HG03378 (cell line): Measurements from ENCODE around the gene FOXN3.

Experiments
- ATAC-seq: cut with Tn5 transposase; IDR thresholded peaks from one replicate; pipeline ENCODE4 v1.9.1; 2021; ENCODE audit warnings: mild to moderate bottlenecking, moderate library complexity; ENCODE audit not compliant: unreplicated experiment

FOXN3 gene

GRCh38 chr14:89237921-89238529, 179.0 kb downstream of the FOXN3 start:
- no peak for ATAC-seq

GRCh38 chr14:89236851-89237250, 180.2 kb downstream of the FOXN3 start:
- no peak for ATAC-seq

GRCh38 chr14:89233184-89233583, 183.8 kb downstream of the FOXN3 start:
- ATAC-seq: no peak

- no peak for ATAC-seq
Measured at GRCh38 chr14:89232265-89233070, 184.6 kb downstream of the FOXN3 start.

DNA sequence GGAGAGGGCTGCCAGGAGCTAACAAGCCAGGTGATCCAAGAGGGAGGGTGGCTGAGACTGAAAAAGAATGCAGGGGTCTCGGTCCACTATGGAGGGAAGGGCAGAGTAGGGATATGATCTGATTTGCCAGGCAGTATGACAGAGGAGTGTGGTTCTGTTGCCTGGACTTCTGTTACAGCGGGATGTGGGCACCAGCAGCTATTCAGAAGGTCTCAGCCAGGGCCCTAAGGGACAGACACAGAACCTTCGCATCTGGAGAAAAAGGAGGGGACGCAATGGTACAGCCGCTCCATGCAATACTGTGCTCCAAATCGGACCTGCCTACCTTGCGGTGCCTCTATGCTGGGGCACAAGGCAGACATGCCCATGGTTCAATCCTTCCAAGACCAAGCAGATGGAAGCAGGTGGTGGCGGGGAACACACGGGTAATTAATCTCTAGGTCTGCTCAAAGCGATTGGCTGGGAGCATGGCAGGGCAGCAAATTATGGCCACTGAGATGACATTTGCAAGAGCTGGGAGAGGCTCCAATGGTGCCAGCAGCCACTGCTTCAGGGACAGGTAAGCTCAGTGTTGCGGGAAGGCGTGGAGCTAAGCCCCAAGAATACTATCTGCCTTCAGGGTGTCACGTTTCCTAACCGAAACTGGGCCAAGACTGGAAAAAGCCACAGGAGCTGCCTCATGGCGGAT, 185.5 kb downstream of the FOXN3 start:
- ATAC-seq: no peak

DNA sequence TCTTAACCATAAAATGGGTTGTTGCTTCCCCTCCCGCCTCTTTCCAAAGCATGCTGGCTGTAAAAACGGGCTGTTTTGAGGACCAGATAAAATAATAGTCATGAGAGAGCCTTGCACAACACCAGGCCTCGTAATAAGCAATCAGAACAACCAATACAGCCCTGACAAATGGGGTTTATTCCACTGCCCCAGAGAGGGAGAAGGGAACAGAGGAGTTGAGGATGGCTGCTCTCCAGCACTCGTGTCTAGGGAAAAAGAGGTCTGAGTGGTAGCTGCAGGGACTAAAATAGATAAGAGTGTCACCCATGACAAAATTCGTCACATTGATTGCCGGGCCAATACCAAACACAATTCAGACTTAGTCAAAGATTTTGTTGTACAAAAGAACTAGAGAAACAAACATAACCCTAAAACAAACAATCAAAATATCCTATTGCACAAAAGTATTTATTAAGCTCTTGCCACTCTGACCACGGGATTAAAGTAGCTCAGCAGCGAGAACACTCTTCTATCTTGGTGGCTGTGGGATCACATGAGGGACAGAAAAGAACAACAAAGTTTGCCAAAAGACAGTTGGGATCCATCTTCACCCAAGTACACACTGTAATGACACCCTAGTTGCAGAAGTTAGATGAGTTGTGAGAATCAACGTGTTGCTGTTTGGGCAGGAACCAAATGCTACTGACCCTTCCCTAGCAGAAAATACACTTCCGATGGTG, 188.0 kb downstream of the FOXN3 start:
- no peak for ATAC-seq

GRCh38 chr14:89227496-89227836, 189.6 kb downstream of the FOXN3 start:
- no peak for ATAC-seq

DNA sequence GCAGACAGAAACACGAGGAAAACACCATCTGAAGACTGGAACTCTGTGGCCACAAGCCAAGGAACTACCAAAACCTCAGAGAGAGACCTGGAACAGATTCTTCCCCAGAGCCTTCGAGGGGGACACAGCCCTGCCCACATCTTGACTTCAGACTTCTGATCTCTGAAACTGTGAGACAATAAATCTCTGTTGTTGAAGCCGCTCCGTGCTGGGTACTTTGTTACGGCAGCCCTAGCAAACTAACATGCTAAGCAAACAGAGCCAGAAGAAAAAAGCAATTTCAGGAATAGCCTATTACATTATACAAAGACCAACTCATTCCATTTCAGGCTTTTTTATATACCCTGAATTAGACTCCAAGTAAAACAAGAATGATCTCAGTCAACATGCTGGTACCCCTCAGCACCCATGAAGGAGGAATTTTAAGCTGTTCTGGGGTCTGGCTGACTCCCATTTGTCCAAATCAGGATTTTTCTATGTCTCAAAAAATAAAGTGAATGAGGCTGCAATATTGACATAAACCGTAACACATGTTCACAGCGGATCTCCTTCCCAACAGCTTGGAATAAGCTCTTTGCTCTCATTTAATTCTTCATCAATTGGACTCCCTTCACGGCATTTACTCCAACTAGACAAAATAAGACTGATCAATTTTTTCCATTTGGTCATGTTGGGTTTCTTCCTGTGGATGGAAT, 190.1 kb downstream of the FOXN3 start:
- no peak for ATAC-seq

- no peak for ATAC-seq
Measured at GRCh38 chr14:89225607-89226006, 191.4 kb downstream of the FOXN3 start.

DNA sequence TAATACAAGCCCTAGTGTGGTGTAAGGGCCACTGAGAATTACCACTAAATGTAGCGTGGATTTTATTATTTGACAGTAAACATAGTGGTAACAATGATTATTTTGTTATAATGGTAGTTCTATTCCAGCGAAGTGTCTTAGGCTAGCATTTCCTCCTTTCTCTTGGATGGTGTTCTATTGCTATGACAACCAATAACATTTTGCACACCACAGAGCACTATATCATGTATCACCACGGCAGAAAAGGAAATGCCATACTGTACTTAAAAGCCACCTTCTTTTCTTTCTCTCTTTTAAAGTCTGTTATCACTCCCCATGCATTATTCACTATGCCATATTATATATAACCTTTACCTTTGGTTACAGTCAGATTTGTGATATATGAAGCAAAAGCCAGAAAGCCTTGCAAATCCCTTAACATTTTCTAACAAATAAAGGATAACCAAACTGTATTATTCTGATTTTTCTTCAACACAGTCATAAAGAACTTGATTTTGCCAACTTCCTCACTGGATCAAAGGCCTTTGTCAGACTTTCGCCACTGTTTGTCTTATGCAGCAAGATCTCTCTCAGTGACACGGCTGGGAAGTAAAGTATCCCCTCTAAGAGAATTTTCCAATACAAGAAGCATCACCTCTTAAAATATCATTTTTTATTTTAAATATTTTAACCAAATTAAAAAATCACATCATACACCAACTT, 195.8 kb downstream of the FOXN3 start:
- ATAC-seq: no peak

DNA sequence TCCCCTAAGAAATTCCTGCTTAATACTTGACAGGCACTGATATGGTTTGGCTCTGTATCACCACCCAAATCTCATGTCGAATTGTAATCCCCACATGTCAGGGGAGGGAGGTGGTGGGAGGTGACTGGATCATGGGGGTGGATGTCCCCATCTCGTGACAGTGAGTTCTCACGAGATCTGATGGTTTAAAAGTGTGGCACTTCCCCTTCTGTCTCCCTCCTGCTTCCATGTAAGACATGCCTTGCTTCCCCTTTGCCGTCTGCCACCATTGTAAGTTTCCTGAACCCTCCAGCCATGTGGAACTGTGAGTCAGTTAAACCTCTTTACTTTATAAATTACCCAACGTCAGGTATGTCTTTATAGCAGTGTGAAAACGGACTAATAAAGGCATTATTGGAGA, 198.0 kb downstream of the FOXN3 start:
- ATAC-seq: no peak

DNA sequence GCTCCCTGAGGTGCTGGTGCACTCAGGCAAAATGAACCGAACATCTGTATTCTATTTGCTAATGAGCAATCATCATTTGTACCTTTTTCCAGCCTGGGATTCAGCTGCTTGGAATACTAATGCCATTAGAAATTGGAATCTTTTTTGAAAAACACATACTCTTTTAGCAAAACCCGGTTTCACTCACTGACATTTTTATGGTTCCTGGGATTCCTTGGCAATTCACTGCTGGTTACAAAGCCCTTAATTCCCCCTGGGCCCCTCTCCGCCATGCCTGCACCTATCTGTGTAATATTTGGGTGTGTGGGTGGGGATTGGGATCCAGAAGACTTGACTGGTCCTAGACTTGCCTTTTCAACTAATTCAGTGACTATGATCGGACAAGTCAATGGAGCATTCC, 199.1 kb downstream of the FOXN3 start:
- no peak for ATAC-seq

DNA sequence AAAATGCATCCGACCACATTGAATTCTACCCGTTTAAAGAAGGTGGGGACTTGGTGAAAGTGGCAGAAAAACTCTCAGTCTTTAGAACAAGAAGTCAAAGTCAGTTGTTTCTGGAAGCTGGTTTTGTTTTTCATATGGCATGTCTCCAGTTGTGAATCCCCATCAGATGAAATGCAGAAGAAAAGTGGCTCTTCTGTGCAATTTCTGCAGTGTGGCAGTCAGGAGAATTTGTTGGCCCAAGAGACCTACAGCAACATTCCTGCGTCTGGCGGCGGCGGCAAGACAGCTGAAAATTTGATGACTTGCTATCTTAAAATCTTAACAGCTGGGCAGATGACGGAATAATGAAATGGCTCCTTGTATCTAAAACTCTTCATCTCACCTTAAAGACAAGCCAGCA, 201.5 kb downstream of the FOXN3 start:
- ATAC-seq: no peak

DNA sequence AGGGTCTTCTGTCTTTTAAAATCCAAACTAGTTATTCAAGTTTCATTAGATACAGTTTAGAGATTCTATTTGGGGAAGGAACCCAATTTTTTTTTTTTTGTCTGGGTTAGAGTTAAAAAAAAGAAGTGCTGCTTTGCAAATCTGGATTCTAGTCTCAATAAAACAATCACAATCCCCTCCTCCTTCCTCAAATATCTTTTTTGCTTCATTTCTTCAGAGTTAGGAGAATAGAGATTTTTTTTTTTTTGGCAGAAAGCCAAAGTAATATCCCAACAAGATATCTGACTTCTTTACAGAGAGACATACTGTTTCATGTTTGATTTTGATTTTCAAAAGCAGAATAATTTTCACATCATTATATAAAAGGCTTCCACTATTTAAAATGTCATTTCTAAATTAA, 201.9 kb downstream of the FOXN3 start:
- no peak for ATAC-seq

- ATAC-seq: no peak
Measured at GRCh38 chr14:89214221-89214965, 202.6 kb downstream of the FOXN3 start.

- no peak for ATAC-seq
Measured at GRCh38 chr14:89212386-89213235, 204.4 kb downstream of the FOXN3 start.

- no peak for ATAC-seq
Measured at GRCh38 chr14:89209558-89209957, 207.5 kb downstream of the FOXN3 start.

DNA sequence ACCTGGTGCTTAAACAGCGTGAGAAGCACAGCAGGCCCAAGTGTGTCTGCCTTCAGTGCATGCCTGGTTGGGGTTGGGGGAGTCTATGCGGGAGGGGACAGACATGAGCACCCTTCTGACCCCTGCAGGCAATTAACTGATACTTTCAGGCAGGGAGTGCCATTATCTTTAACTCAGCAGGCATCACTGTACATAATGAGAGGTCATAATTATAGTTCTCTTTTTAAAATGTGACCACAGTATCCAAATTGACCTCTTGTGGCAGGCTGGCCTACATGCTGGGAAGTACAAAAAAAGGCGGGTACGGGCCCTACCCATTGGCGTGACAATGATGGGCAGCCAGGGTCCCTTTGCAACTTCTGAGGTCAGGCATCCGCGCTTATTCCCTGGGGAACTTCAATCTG, 209.1 kb downstream of the FOXN3 start:
- no peak for ATAC-seq
